T1000 (cell line): Measurements from ENCODE around the gene STXBP5.

Experiments
- DNase-seq: peaks from one replicate; lab custom pipeline; 2025; ENCODE audit warnings: mixed read lengths; lab: John Stamatoyannopoulos, UW

Gene STXBP5

DNA sequence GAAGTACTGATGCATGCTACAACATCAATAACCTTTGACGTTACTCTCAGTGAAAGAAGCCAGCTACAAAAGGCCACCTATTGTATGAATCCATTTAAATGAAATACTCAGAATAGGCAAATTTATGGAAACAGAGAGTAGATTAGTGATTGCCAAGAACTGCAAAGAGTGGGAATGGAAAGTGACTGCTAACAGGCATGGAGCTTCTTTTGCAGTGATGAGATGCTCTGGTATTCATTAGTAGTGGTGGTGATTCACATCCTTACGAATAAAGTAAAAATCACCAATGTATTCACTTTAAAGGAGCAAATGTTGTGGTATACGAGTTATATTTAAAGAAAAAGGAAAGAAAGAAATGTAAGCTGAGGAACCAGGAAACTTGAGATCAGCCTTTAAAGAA lies 177.5 kb downstream of the STXBP5 start:
- no peak for DNase-seq

DNA sequence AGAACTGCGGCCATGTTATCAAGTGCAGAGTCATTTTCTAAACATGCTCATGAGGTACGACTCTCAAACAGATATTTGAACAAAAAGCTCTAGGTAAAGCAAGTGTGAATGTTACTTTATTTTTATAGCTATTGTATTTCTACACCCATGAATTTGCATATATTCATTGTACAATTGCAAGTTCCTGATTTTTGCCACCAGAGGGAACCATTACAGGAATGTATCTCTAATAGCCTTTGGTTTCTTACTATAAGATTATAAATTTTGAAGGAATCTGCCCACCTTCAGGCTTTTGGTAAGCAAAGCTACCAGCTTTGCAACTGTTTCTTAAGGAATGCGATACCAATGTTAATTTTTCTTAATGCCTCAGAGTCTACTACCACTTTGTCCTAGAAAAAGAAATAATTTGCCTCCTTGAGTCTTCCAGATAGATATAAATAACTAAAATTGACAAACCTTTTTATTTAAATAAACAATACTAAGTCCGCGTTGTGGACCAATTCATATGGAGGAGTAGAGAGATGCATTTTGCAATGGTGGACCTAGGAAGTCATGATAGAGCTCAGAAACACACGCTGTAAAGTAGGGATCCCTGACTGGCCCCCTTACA lies 178.8 kb downstream of the STXBP5 start:
- no peak for DNase-seq

DNA sequence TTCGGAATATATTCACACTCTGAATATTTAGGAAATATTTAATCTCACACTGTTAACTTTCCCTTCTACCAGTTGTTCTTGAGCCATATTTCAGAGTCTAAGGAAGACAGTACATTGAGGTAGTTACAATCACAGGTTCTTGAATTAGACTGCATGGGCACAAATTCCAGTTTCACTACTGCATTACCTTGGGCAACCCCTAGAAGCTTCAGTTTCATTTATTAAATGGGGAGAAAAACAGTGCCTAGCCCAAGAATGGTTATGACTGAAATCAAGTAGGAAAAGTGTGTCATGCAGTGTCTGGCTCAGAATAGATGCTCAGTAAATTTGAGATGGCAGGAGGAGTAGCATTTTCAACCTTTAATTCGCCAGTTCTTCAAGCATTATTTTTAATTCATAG lies 179.8 kb downstream of the STXBP5 start:
- DNase-seq: no peak

DNA sequence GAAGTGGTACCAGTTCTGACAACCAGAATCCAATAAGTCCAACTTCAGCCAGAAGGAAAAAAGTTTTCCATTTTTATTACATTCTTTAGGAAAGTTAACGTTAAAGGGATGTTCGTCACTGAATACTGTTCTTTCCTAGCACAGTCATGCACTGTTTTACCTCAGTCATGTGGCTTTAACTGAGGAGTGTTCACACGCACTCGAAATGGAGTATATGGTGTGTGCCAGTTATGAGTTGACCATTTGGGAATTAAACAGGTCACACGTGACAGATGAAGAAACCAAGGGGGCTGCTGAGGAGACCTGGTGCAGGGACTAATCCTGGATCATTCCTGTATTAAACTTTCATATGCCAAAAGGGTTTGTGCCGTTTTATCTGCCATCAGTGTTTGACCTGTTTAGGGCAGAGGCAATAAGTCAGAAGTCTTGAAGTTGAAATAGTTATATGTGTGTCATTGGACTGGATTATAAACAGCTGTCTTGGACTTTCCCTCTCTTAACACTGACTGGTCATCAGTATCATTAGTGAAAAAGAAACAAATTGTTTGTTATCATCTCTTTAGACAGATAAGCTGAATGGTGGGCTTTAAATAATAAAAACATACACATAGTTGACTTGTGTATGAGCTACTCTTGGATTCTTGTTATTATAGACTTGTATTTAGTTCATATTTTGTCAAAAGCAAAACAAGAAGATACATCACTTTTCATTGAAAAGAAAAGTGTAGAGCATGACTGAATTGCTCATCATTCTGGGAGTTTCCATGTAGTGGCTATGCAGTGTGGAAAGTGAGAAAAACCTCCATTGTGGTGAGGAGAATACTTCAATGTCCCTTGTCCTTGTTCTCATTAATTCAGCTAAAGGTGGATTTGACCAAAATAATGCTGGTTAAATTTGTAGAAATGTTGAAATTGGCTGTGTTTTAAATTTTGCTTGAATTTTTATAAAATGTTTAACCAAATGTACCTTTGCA lies 180.8 kb downstream of the STXBP5 start:
- DNase-seq: no peak

DNA sequence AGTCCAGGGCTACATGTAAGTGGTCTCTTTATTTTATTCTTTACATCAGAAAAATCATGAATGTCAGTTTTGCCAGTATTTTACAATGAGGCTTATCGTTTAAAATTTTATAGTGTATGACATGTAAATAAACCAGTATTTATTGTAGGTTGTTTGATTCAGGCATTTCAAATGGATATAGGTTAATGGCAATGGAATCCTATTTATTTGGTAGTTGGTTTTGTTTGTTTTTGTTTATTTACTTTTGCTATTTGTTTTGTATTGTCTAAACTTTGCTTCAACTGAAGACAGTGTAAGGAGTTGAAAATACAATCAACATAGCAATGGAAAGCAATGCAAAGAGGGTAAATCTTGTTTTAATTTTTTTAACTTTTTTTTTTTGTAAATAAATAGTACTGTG lies 185.2 kb downstream of the STXBP5 start:
- DNase-seq: no peak

DNA sequence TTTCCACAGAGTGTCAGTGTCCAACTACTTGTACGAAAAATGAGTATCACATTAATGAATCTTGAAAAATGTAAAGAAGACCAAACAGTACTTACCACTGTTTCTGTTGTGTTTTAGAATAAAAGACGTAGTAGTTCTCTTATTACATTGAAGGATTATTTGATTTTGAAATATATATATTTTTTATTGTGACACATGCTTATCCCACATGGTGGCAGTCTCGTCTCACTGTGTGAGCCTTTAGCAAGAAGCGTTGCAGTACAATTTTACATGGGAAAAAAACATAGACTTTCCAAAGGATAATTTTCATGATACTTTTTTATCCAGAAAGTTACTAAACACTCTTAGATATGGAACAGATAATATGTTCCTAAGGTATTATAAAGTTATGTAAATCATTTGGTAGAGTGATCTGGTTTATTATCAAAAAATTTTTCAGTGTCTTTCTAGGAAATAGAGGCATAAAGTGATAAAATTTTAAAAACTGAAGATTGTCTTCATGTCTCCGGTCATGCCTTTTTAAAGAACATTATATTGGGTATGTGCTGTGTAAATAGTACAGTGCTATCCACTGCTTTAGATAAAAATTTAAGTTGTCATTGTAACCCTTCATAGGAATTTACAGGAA lies 186.8 kb downstream of the STXBP5 start:
- no peak for DNase-seq

DNA sequence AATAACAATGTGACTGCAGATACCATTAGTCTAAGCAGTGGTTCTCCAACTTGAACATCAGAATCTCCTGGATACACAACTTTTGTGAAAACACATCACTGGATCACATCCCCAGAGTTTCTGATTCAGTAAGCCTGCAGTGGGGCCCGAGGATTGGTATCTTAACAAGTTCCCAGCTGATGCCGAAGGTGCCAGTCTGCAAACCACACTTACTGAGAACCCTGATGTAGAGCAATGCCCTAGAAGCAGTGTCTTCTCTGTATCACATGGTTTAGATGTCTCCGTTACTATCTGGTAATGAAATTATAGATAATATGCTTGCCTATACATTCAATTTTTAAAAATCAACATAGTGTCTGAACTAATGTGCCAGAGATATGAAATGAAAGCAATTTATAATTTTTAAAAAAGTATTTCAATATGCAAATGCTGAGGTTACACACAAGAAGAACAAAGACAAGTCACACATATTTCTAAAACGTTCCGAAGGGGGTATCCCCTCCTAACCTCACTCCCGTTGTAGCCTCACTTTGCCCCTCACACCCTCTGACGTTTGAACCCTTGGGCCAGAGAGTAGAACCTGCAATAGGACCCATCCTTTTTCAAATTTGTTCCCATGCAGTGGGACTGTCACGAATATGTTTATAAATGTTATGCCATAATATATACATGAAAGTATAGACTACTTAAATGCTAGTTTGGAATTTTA lies 188.9 kb downstream of the STXBP5 start:
- no peak for DNase-seq

DNA sequence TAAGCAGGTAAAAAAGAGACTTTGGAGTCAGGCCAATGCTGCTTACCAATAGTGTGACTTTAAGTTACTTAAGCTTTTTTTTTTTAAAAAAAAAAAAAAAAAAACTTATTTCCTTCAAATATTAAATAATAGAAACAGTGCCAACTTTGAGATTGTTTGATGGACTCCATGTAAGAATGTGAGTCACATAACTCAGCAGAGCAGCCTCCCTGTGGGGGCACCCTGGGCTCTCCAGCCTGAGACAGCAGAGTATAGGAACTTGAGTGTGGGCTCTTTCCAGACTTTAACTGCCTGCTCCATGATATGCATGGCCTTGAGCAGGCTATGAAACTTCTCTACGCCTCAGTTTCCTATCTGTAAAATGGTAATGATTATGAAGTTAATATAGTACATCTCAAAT lies 190.9 kb downstream of the STXBP5 start:
- no peak for DNase-seq

DNA sequence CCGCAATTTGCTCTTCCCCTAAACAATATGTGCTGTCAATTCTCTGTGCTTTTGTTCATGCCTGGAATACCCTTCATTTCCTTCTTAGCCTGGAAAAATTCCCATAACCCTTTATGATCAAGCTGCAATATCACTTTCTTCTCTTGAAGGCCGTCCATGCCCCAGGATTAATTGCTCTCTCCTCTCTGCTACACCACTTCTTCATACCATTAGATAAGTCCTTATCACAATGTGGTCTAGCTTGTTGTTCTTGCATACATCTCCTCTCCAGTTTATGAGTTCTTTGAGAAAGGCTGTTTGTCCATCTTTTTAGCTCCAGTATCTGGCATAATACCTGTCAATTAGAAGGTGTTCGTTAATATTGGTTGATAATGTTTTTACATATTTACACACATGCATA lies 193.1 kb downstream of the STXBP5 start:
- no peak for DNase-seq

DNA sequence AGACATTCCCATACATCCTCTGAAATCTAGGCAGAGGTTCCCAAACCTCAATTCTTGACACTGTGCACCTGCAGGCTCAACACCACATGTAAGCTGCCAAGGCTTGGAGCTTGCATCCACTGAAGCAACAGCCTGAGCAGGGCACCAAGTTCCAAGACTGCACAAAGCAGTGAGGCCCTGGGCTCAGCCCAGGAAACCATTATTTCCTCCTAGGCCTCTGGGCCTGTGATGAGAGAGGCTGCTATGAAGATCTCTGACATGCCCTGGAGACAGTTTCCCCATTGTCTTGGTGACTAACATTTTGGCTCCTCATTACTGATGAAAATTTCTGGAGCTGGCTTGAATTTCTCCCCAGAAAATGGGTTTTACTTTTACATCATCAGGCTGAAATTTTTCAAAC lies 196.8 kb downstream of the STXBP5 start:
- no peak for DNase-seq

DNA sequence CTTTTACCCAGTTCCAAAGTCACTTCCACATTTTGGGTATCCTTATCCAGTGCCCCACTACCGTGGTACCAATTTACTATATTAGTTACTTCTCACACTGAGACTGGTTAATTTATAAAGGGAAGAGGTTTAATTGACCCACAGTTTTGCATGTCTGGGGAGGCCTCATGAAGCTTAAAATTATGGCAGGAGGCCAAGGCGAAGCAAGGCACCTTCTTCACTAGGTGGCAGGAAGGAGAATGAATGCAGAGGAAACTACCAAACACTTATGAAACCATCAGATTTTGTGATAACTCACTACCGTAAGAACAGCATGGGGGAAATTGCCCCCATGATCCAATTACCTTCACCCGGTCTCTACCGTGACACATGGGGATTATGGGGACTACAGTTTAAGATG lies 197.6 kb downstream of the STXBP5 start:
- DNase-seq: no peak

DNA sequence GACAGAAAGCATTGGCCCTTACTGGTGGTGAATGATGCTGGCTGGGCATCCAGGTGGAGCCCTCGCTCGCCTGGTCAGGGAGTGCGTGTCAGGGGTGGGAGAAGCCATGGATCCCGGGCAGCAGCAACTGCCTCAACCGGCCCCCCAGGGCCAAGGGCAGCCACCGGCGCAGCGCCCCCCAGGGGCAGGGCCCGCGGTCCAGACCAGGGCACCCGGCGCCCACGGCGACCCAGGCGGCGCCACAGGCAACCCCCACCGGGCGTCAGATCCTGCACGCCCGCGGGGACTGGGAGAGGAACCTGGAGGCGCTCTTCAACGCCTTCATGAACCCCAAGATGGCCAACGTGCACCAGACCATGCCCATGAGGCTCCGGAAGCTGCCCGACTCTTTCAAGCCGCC lies 202.6 kb downstream of the STXBP5 start:
- DNase-seq: no peak

DNA sequence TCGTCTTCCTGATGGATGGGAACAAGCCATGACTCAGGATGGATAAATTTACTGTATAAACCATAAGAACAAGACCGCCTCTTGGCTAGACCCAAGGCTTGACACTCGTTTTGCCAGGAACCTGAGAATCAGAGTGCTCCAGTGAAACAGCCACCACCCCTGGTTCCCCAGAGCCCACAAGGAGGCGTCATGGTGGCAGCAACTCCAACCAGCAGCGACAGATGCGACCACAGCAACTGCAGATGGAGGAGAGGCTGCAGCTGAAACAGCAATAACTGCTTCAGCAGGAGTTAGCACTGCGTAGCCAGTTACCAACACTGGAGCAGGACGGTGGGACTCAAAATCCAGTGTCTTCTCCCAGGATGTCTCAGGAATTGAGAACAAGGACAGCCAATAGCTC lies 203.4 kb downstream of the STXBP5 start:
- no peak for DNase-seq

DNA sequence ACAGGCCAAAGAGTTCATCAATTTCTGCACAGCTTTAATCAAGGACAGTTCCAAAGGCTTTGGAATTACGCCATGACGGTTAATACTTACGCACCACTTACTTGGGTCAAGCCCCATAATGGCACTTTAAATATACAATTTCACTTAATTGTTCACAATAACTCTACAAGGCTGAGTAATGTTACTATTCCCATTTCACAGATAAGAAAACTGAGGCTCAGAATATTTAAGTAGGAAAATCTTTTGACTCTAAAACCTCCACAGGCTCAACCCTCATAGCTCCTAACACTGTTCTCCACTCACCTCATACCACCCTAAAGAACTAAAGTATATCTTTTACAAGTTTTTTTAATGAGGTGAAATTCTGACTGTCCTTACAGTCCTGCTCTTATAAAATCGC lies 212.4 kb downstream of the STXBP5 start:
- DNase-seq: no peak

DNA sequence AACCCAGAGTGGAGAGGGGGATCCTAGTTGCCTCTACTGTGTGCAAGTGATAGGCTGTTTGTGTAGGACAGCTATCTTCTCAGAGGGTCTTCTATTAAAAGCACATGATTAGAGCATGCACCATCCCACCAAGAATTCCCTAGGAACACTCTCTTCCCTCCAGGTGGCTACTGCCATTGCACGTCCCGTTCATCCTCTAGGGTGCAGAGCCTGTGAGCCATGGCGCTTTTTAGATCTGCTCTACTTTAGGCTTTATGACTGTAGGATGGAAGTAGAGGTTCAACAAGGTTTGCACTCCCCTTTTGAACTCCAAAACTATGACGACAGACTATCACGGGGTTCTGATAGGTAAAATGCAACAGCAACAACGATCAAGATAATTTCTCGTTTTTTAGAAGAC lies 213.7 kb downstream of the STXBP5 start:
- no peak for DNase-seq

DNA sequence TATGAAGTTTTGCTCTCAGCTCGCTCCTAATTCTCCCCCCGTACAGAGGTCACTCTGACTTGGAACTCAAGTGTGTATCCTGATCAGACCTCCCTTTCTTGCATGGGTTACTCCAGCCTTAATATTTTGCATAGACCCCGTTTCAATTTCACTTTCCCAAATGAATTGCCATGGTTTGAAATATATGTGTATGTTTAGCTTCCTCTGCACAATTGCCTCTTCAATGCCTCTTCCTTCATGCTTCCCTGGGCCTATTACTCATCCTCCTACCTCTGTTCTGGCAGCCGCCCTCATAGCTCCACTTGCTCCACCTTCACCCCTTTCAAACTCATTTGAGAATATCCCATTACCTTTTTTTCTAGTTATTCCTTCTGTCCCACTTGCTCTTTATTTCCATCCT lies 214.3 kb downstream of the STXBP5 start:
- no peak for DNase-seq

DNA sequence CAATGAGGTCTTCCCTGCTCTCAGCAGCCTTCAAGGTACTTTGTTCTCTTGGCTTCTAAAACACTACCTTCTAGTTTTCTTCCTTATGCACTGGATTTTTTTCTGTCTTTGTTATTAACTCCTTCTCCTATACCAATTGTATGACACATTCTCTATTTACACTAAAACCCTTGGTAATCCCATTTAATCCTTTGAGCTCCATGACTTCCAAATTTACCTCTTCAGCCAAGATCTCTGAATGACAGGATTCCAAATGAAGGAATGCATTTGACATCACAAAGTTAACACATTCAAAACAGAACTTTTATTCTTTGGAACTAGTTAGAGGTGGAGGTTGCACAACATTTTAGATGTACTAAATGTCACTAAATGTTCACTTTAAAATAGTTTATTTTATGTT lies 217.7 kb downstream of the STXBP5 start:
- no peak for DNase-seq

DNA sequence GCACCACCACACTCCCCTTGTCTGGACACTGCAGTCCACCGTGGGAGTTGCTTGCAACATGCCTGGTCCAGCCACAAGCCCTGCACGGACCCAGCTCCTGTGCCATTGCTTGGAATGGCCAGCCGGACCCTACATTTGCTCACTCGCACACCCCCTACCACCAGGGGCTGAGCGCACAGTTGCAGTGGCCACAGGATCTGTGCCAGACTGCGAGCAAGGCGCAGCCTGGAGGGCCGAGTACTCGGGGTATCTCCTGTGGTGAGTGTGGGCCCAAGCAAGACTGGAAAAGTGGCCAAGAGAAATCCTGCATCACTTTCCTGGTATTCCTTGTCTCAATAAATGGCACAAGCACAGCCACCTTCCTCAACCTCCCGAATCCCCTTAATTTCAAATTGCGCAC lies 218.9 kb downstream of the STXBP5 start:
- DNase-seq: no peak

DNA sequence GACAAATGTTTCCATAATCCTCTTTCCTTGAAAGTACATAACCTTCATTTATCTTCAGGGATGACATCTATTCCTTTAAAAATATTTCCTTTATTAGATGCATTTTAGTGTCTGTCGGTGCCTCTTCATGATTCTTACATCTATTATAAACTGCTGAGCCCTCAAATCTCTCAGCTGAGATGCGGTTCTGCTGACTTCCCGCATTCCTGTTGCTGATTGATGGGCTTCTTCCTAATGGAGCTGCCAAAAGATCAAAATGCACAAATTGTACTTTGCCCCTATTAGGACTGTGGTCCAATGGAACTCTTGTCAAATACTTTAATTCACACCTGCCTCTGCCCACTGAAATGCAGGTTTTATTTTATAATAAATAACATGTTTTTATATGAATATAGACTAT lies 225.6 kb downstream of the STXBP5 start:
- no peak for DNase-seq

DNA sequence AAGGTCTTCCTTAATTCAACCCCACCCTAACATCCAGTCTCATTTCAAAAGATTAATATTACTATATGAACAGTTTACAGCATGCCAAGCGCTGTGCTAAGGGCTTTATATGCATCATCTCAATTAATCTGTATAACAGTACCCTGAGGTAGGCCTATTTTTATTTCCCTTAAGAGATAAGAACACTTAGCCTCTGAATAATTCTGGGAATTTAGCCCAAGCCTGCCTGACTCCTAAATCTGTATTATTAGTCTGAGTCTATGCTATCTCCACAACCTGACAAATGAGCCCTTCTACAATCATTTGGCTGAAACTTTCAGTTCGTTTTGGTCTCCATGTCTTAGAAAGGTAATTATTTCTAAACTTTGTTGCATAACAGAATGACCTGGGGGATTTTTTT lies 226.6 kb downstream of the STXBP5 start:
- DNase-seq: no peak

DNA sequence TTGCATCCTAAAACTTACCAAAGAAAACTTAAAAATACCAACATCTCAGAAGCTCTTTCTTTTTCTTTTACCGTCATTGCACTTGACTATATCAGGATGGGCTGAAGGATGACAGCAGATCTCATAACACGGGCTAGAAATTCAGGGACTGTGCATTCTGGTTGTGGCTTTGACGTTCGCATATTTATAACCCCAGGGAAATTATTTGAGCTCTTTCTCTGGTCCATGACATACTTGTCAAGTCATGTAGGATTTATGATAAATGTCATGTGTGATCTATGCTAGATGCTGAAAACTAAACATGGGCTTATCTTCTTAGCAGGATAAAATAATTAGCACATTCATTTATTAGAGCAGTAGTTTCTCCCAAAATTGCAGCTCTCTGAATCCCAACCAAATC lies 229.9 kb downstream of the STXBP5 start:
- no peak for DNase-seq

DNA sequence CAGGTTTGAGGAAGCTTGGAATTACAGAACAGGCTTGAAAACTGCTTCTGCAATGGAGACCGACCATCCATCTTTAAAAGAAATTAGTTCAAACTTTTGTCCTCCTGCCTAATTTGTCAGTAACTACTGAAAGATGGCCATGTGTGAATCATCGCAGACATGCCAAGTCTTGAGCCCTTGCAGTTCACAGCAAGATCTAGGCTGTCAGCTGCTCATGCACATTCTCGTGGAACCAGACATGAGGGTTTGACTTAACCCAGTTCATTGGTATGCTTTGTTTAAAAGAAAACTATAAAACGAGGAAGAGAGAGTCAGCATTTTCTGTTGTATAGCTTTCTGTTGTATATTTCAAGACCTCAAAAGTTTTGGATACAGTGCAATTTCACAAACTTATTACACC lies 230.3 kb downstream of the STXBP5 start:
- DNase-seq: no peak

DNA sequence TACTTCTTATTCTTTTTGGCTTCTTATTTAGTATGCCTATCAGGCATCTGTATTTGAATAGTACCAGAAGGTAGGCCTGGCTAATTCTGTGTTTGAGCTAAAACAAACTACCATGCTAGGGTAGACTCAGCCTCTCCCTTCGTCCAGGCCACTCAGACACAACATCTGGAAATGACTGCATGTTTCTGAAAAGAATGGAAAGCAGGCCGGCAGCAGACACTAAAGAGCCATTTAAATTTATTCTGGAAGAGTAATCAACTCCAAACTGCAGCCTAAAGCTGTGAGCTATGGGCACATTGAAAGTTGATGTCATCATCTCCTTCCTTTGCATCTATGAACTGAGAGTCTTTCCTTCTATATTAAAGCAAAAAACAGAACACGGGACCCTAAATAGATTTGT lies 233.4 kb downstream of the STXBP5 start:
- no peak for DNase-seq
